GM18907 (cell line): ENCODE measurements around the gene MAGI2.
A peak's percentile ranks its signal among the peaks of the same experiment; 100 is the strongest.
"Not testable (repeated sequence)": the region's sequence is repeated elsewhere in the genome, so short reads cannot be mapped to it uniquely, and the experiment has no call there.

Experiments used
- ATAC-seq: cut with Tn5 transposase; IDR thresholded peaks from one replicate; pipeline ENCODE4 v1.9.1; 2021; ENCODE audit warnings: mild to moderate bottlenecking, moderate library complexity; ENCODE audit not compliant: unreplicated experiment

MAGI2 gene

GRCh38 chr7:78516450-78516849 is 937.0 kb downstream of the MAGI2 start:
- no peak for ATAC-seq

- ATAC-seq, result no peak
Observed at GRCh38 chr7:78514634-78515033, 938.8 kb downstream of the MAGI2 start.

- peak; percentile 73 for ATAC-seq
Observed at GRCh38 chr7:78510580-78511188, 942.8 kb downstream of the MAGI2 start.

- not testable (repeated sequence) for ATAC-seq
Observed at GRCh38 chr7:78503301-78503700, 950.2 kb downstream of the MAGI2 start.

GRCh38 chr7:78501064-78501463 is 952.4 kb downstream of the MAGI2 start:
- no peak for ATAC-seq

GRCh38 chr7:78499971-78500370 is 953.5 kb downstream of the MAGI2 start:
- ATAC-seq, result no peak

- ATAC-seq, result no peak
Observed at GRCh38 chr7:78499283-78499682, 954.2 kb downstream of the MAGI2 start.

- no peak for ATAC-seq
Observed at GRCh38 chr7:78497728-78498427, 955.6 kb downstream of the MAGI2 start.

GRCh38 chr7:78496096-78496630 is 957.3 kb downstream of the MAGI2 start:
- no peak for ATAC-seq

GRCh38 chr7:78493401-78493800 is 960.1 kb downstream of the MAGI2 start:
- ATAC-seq, result no peak

- ATAC-seq, result no peak
Observed at GRCh38 chr7:78492146-78492545, 961.3 kb downstream of the MAGI2 start.

- ATAC-seq, result no peak
Observed at GRCh38 chr7:78490524-78490923, 962.9 kb downstream of the MAGI2 start.

GRCh38 chr7:78489476-78490240 is 963.8 kb downstream of the MAGI2 start:
- no peak for ATAC-seq

GRCh38 chr7:78487464-78487863 is 966.0 kb downstream of the MAGI2 start:
- ATAC-seq, result no peak

GRCh38 chr7:78479348-78479747 is 974.1 kb downstream of the MAGI2 start:
- no peak for ATAC-seq

- no peak for ATAC-seq
Observed at GRCh38 chr7:78476851-78477405, 976.5 kb downstream of the MAGI2 start.

GRCh38 chr7:78473571-78474301 is 979.7 kb downstream of the MAGI2 start:
- no peak for ATAC-seq

- ATAC-seq, result no peak
Observed at GRCh38 chr7:78473021-78473420, 980.4 kb downstream of the MAGI2 start.

- ATAC-seq, result no peak
Observed at GRCh38 chr7:78472519-78472918, 980.9 kb downstream of the MAGI2 start.

GRCh38 chr7:78465894-78466293 is 987.6 kb downstream of the MAGI2 start:
- ATAC-seq, result no peak

GRCh38 chr7:78463039-78463438 is 990.4 kb downstream of the MAGI2 start:
- ATAC-seq, result no peak
